KBM-7 (cell line): Measurements from ENCODE around the gene FADS6.

Source experiments
- DNase-seq: peaks from one replicate; pipeline ENCODE4 v3.0.0-alpha.2; 2015
- in situ Hi-C: fragments of 300-500 bp; cut with MboI; formaldehyde crosslinking; loops from 2 replicates; pipeline ENCODE4 v1.14.3; 2020; ENCODE audit warnings: low sequenced_read_pairs, low pct_unique_long_range_greater_than_20kb, mixed read lengths

The FADS6 gene

GRCh38 chr17:74892974-74893911 lies at the start of gene FADS6:
FADS6 (minus strand) TSS chr17:74893633; CDS start chr17:74893595, 38 bp downstream.
- DNase-seq = no peak
- in situ Hi-C loops = no loop called here

GRCh38 chr17:74941128-74941725 lies 47.8 kb upstream of the FADS6 start:
- in situ Hi-C loops = no loop called here
- no peak for DNase-seq

- in situ Hi-C loops = no loop called here
- DNase-seq = no peak
These were observed 46.1 kb upstream of the FADS6 start for GRCh38 chr17:74939534-74939933.

- in situ Hi-C loops = no loop called here
- no peak for DNase-seq
These were observed 44.9 kb upstream of the FADS6 start for GRCh38 chr17:74938194-74938950.

GRCh38 chr17:74937064-74938051 lies 43.9 kb upstream of the FADS6 start:
- in situ Hi-C loops = no loop called here
- no peak for DNase-seq

- in situ Hi-C loops = no loop called here
These were observed 43.0 kb upstream of the FADS6 start for GRCh38 chr17:74936470-74936799.

GRCh38 chr17:74935585-74936469 lies 42.4 kb upstream of the FADS6 start, which contains the start of gene OTOP3:
OTOP3 (plus strand) TSS chr17:74935898; CDS start chr17:74935922, 24 bp downstream.
- in situ Hi-C loops = no loop called here

More at GRCh38 chr17:74936470-74936799, 43.0 kb upstream of the FADS6 start:
- no peak for DNase-seq

GRCh38 chr17:74935048-74935447 lies 41.6 kb upstream of the FADS6 start:
- DNase-seq = no peak
- in situ Hi-C loops = no loop called here

More at GRCh38 chr17:74935585-74936469, 42.4 kb upstream of the FADS6 start, which contains the start of gene OTOP3:
- no peak for DNase-seq

GRCh38 chr17:74930535-74931036 lies 37.2 kb upstream of the FADS6 start:
- DNase-seq = no peak
- in situ Hi-C loops = no loop called here

- no peak for DNase-seq
- in situ Hi-C loops = no loop called here
These were observed 35.4 kb upstream of the FADS6 start for GRCh38 chr17:74928786-74929185.

GRCh38 chr17:74925242-74925641 lies 31.8 kb upstream of the FADS6 start:
- DNase-seq = no peak
- in situ Hi-C loops = no loop called here

- in situ Hi-C loops = no loop called here
- DNase-seq = peak; percentile 83
These were observed 31.0 kb upstream of the FADS6 start, which contains the start of gene OTOP2 for GRCh38 chr17:74924250-74924948. OTOP2 (plus strand) TSS chr17:74924273; CDS start chr17:74924633, 360 bp downstream.

GRCh38 chr17:74923538-74924249 lies 30.3 kb upstream of the FADS6 start:
- peak; percentile 45 for DNase-seq
- in situ Hi-C loops = no loop called here

GRCh38 chr17:74922694-74923537 lies 29.5 kb upstream of the FADS6 start, which contains the start of gene USH1G:
USH1G (minus strand) TSS chr17:74923255; CDS start chr17:74923073, 182 bp downstream.
- in situ Hi-C loops = no loop called here
- no peak for DNase-seq

- in situ Hi-C loops = no loop called here
- no peak for DNase-seq
These were observed 28.7 kb upstream of the FADS6 start for GRCh38 chr17:74922172-74922571.
